ENCODE data around the gene F5.

GRCh38 chr1:169623132-169623926 lies 37.0 kb upstream of the F5 start:
- TF ChIP-seq POLR2A (IDR thresholded peaks at IDR 0.05): no peak
- TF ChIP-seq CTCF (IDR thresholded peaks at IDR 0.05): no peak

Data from lower leg skin (tissue), 3 donors.